ACC112 (cell line): Measurements from ENCODE around the gene DGKB.

Experiments
- H2AFZ ChIP-seq: fragments of 200-600 bp; sonication (generic); one replicate; pipeline ENCODE4 v1.6.0; 2017; ENCODE audit warnings: antibody characterized with exemption, low read length; ENCODE audit not compliant: unreplicated experiment
- H3K27ac ChIP-seq: fragments of 200-600 bp; sonication (generic); 2 replicates; pipeline ENCODE4 v1.5.1; 2014; ENCODE audit warnings: low read depth, mild to moderate bottlenecking, antibody characterized with exemption, low read length, moderate library complexity
- H3K27me3 ChIP-seq: fragments of 200-600 bp; sonication (generic); 2 replicates; pipeline ENCODE4 v1.6.1; 2014; ENCODE audit warnings: mild to moderate bottlenecking, antibody characterized with exemption, low read length, moderate library complexity, mixed read lengths; ENCODE audit not compliant: insufficient read depth
- H3K36me3 ChIP-seq: fragments of 200-600 bp; sonication (generic); 2 replicates; pipeline ENCODE4 v1.6.1; 2016; ENCODE audit warnings: mild to moderate bottlenecking, antibody characterized with exemption, low read length, moderate library complexity, mixed read lengths; ENCODE audit not compliant: insufficient read depth
- H3K4me1 ChIP-seq: fragments of 200-600 bp; sonication (generic); one replicate; pipeline ENCODE4 v1.6.1; 2016; ENCODE audit warnings: low read length, mixed read lengths; ENCODE audit not compliant: insufficient read depth, unreplicated experiment, control insufficient read depth
- H3K4me3 ChIP-seq: fragments of 200-600 bp; sonication (generic); 2 replicates; pipeline ENCODE4 v1.5.1; 2014; ENCODE audit warnings: mild to moderate bottlenecking, low read depth, low read length
- H3K79me2 ChIP-seq: fragments of 200-600 bp; sonication (generic); one replicate; pipeline ENCODE4 v1.6.0; 2016; ENCODE audit warnings: low read length; ENCODE audit not compliant: control insufficient read depth, unreplicated experiment, insufficient read depth

The DGKB gene

GRCh38 chr7:14868937-14869336, 33.6 kb downstream of the DGKB start:
- no peak overlapping the region for H3K27ac ChIP-seq
- H3K4me1 ChIP-seq: no peaks in the 10 kb centered on the region
- no peaks in the 10 kb centered on the region for H3K79me2 ChIP-seq
- no peak overlapping the region for H3K4me3 ChIP-seq
- no peaks in the 10 kb centered on the region for H3K36me3 ChIP-seq
- no peak overlapping the region for H2AFZ ChIP-seq
- H3K27me3 ChIP-seq: no peaks in the 10 kb centered on the region

DNA sequence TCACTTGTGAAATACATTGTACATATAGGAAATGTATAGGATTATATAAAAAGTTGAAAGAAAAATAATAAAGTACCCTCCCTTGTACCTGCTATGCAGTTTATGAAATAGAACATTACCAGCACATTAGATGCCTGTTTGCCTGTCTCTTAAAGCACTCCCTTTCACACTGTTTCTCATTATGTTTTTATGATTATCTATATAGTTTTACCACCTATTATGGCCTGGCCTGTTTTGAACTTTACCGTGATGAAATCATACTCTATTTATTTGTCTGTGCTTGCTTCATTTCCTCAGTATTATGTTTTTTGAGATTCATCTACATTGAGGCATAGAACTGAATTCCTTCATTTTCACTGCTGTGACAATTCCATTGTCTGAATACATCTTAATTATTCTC, 41.1 kb downstream of the DGKB start:
- no peaks in the 10 kb centered on the region for H3K27me3 ChIP-seq
- no peak overlapping the region for H3K4me3 ChIP-seq
- H3K79me2 ChIP-seq: no peaks in the 10 kb centered on the region
- no peaks in the 10 kb centered on the region for H3K4me1 ChIP-seq
- no peaks in the 10 kb centered on the region for H3K36me3 ChIP-seq
- H2AFZ ChIP-seq: no peak overlapping the region
- H3K27ac ChIP-seq: no peak overlapping the region

DNA sequence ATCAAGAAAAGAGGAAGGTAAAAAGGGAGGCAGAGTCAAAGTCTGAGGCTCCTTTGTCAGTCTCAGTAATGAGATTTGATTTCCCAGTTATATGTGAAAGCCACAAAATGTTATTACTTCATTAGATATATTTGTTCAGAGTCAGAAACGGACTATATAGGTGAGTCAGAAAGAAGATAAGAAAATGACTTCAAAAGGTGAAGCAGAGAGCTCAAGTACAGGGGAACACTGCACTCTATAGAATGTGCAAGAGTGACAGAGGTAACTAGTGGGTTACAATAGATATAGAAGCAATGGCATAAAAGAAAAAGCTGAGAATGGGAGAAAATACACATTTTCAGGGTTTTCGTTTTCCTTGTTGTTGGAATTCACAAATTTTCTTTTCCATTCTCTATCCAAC, 43.3 kb downstream of the DGKB start:
- Histone ChIP-seq H3K36me3 (no peaks in the 10 kb centered on the region), H3K4me3 (no peak overlapping the region), H2AFZ (no peak overlapping the region), H3K27ac (no peak overlapping the region), H3K4me1 (no peaks in the 10 kb centered on the region), H3K79me2 (no peaks in the 10 kb centered on the region), H3K27me3 (no peaks in the 10 kb centered on the region)

DNA sequence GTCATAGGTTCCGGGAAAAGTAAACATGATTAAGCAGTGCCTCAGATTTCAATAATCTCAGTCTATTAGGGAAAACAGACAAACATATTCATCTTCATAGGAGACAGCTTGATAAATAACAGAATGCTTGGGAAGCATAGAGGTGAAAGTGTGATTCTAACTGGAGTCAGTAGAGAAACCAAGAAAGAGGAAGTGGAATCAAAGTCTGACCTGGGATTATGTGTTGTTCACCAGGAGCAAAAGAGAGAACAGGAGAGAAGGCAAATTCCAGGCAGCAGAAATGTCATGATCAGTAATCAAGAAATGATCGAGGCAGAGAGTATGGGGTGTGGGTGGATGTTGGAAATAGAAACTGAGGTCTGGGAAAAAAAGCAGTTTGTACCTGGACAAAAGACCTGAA, 43.7 kb downstream of the DGKB start:
- Histone ChIP-seq H3K36me3 (no peaks in the 10 kb centered on the region), H3K4me3 (no peak overlapping the region), H3K79me2 (no peaks in the 10 kb centered on the region), H3K27me3 (no peaks in the 10 kb centered on the region), H3K4me1 (no peaks in the 10 kb centered on the region), H3K27ac (no peak overlapping the region), H2AFZ (peak overlapping the region; percentile 25)

DNA sequence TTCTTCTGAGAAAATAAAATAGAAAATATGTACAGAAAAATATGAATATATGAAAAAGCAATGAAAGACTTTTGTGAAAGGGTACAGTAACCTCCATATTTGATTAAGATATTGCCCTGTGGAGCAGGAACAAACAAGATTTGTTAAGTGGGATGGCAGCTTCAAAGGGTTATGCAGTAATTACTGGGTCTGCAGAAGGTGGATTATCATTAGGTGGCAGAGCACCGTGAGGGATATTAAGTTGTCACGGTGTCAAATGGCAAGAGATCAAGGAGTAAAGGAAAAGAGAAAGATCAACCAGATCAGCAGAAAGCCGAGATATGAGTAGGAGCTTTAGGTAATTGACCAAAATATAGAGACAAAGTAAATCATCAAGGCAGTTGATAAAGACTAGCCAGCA, 44.1 kb downstream of the DGKB start:
- Histone ChIP-seq H3K4me3 (no peak overlapping the region), H2AFZ (no peak overlapping the region), H3K27me3 (no peaks in the 10 kb centered on the region), H3K4me1 (no peaks in the 10 kb centered on the region), H3K36me3 (no peaks in the 10 kb centered on the region), H3K27ac (no peak overlapping the region), H3K79me2 (no peaks in the 10 kb centered on the region)

DNA sequence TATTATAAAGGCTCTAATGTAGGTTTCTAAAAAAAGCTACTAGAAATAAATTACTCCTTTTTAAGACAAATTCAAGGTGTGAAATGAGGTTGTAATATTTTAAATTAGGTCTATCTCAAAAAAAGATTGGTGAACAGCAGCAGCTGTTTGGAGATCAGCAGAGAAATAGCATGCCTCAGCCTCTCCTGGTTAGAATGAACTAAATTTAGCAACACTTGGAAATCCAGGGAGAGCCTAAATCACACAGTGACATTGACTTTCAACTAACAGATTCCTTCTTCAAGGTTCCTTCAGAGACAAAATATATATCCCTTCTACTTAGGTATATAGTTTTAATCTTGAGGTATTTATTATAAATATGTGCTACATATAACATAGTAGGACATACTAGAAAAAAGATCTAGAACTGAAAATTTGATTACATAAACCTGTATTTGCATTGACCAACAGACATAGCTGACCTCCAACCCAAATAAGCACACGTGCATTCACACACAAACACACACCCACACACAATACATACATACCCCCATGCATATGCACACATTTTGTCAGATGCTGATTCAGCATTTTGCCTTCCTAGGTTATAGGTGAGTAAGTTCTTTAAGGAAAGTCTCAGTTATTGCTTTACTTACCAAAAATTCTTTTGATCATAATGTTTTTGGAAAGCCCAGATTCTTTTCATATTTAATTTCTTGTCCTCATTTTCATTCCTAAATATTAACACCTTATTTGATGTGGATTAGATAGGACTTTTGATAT, 47.3 kb downstream of the DGKB start:
- H3K4me1 ChIP-seq: peaks cover 9% of the 10 kb centered on the region
- no peaks in the 10 kb centered on the region for H3K27me3 ChIP-seq
- no peaks in the 10 kb centered on the region for H3K79me2 ChIP-seq
- H3K36me3 ChIP-seq: no peaks in the 10 kb centered on the region
- no peak overlapping the region for H3K27ac ChIP-seq
- H3K4me3 ChIP-seq: no peak overlapping the region
- no peak overlapping the region for H2AFZ ChIP-seq

DNA sequence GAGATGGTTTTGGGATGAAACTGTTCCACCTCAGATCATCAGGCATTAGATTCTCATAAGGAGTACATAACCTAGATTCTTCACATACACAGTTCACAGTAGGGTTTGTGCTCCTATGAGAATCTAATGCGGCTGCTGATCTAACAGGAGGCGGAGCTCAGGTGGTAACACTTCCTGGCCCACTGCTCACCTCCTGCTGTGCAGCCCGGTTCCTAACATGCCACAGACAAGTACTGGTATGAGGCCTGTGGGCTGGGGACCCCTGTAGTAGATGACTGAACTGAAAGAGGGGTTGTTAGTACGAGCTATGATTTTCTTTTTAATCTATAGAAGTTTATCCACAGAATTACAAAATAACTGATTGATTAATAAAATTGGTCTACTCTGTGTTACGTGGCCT, 48.1 kb downstream of the DGKB start:
- Histone ChIP-seq H3K36me3 (no peaks in the 10 kb centered on the region), H3K4me1 (peaks cover 15% of the 10 kb centered on the region), H3K79me2 (no peaks in the 10 kb centered on the region), H3K27ac (no peak overlapping the region), H2AFZ (no peak overlapping the region), H3K4me3 (no peak overlapping the region), H3K27me3 (no peaks in the 10 kb centered on the region)

GRCh38 chr7:14851610-14852009, 50.9 kb downstream of the DGKB start:
- H3K4me3 ChIP-seq: no peak overlapping the region
- peaks cover 15% of the 10 kb centered on the region for H3K4me1 ChIP-seq
- no peaks in the 10 kb centered on the region for H3K27me3 ChIP-seq
- no peak overlapping the region for H2AFZ ChIP-seq
- H3K79me2 ChIP-seq: no peaks in the 10 kb centered on the region
- no peaks in the 10 kb centered on the region for H3K36me3 ChIP-seq
- H3K27ac ChIP-seq: no peak overlapping the region

DNA sequence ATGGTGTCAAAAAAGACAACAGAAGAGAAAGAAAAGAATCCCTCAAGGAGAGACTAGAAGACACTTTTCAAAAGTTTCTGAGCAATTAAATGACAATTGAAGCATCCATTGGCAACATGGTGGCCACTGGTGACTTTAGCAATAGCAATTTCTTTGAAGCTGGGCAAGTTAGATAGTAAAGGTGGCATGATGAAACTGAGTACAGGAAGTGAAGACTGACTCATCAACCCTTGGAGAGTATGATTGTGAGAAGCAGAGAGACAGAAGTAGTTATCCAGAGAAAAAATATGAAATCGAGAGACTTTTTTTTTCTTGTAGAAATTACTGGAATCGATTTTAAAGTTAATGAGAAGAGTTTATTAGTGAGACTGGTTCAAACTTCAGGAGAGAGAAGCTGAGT, 52.5 kb downstream of the DGKB start:
- no peak overlapping the region for H3K4me3 ChIP-seq
- peak overlapping the region; percentile 55 for H2AFZ ChIP-seq
- peaks cover 15% of the 10 kb centered on the region for H3K4me1 ChIP-seq
- peak overlapping the region; percentile 39; the same call in 1 of the 2 replicates for H3K27ac ChIP-seq
- no peaks in the 10 kb centered on the region for H3K79me2 ChIP-seq
- H3K27me3 ChIP-seq: no peaks in the 10 kb centered on the region
- no peaks in the 10 kb centered on the region for H3K36me3 ChIP-seq

DNA sequence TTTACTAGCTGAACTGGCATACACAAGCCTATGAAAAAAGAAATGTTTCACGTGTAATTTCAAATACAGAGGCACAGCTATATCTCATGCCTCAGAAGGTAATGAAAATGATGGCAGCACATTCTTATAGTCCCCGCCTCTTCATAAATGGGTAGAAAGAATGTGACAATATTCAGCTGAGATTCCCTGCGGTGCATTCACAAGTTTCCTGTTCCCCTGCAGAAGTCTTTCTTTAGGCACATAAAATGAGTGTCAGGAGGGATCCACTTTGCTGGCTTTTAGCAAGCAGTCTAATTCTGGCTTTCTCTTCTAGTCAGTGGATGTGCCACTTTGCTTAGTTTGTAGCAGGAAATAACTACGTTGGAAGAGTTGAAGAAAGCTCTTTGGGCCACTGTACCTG, 56.1 kb downstream of the DGKB start:
- Histone ChIP-seq H2AFZ (no peak overlapping the region), H3K27ac (no peak overlapping the region), H3K4me3 (no peak overlapping the region)

DNA sequence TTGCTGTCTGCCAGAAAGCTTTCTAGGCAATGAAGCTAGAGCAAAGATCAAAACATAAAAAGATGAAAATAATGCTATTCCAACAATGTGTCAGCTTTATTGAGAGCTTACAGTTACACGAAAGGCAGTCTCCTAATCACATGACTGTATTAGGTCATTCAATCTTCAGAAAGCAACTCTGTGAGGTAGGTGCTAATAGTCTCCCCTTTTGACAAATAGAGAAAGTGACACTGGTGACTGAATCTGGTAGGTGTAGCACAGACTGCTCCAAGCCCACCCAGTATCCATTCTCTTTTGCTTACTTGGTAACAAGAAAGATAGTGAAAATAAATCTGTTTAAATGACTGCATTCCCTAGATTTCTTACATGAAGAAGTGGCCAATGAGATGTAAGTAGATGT, 58.8 kb downstream of the DGKB start:
- Histone ChIP-seq H3K27ac (no peak overlapping the region), H3K79me2 (no peaks in the 10 kb centered on the region), H3K27me3 (no peaks in the 10 kb centered on the region), H3K4me3 (no peak overlapping the region), H2AFZ (no peak overlapping the region), H3K4me1 (peaks cover 37% of the 10 kb centered on the region), H3K36me3 (no peaks in the 10 kb centered on the region)

More for the DNA sequence above, 56.1 kb downstream of the DGKB start:
- Histone ChIP-seq H3K36me3 (no peaks in the 10 kb centered on the region), H3K79me2 (no peaks in the 10 kb centered on the region), H3K27me3 (no peaks in the 10 kb centered on the region), H3K4me1 (peaks cover 27% of the 10 kb centered on the region)
